Measurements from ENCODE around the gene FTCD. TPM values are rescaled to one million over a fixed set of nuclear protein-coding genes. Genes with fewer than 3 reads are reported as not detected.

Gene FTCD
- total RNA-seq, 1 experiment from 2014 or later, result 6.7 TPM

DNA sequence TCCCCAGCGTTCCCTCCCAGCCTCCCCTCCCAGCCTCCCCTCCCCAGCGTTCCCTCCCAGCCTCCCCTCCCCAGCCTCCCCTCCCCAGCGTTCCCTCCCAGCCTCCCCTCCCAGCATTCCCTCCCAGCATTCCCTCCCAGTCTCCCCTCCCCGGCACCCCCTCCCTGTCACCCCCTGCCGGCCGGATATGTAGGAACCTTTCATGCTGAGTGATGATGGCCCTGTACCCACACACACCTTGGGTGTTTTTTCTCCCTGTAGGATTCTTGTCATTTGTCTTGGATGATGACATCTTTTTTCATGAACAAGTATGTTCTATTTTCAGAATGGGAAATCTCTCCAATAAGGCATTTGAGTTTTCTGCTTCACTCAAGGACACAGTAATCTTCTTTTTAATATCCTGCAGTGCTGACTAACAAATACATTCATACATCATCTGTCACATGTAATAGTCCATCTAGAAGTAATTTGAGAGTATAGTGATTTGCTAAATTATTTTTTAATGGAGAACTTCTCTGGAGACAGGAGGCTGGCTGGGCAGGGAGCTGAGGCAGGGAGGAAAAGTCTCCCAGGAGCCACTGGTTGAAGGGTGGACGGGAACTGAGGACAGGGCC lies 19.5 kb downstream of the FTCD start:
- H3K4ac ChIP-seq (ENCODE audit: low read depth, low read length), result no peak overlapping the region
- H3K9me3 ChIP-seq (ENCODE audit: control insufficient read depth, low read depth, low read length), result no peaks in the 10 kb centered on the region
- no CpG with 5 or more reads among the region's 7 CpGs for WGBS (ENCODE audit: extremely low coverage, insufficient read length, low lambda C conversion rate)
- H3K4me1 Mint-ChIP-seq, result peaks cover 17 to 19% of the 10 kb centered on the region in 2 experiments
- H3K4me2 ChIP-seq (ENCODE audit: insufficient read depth, insufficient read length, low read length), result no peak overlapping the region
- no peak for DNase-seq
- H3K4me3 Mint-ChIP-seq, result no peak overlapping the region
- H2AK5ac ChIP-seq (ENCODE audit: insufficient read length, low read length), result no peak overlapping the region
- no peaks in the 10 kb centered on the region for H3K79me2 ChIP-seq (ENCODE audit: insufficient read depth, low read length)
- no peak overlapping the region for H2BK5ac ChIP-seq (ENCODE audit: insufficient read length, low read length)
- no peak overlapping the region for H3K27ac Mint-ChIP-seq
- H2AFZ ChIP-seq (ENCODE audit: low read length), result no peak overlapping the region
- no peak overlapping the region for H3K56ac ChIP-seq (ENCODE audit: insufficient read length, low read depth, low read length)
- TF ChIP-seq, protein P1, sequence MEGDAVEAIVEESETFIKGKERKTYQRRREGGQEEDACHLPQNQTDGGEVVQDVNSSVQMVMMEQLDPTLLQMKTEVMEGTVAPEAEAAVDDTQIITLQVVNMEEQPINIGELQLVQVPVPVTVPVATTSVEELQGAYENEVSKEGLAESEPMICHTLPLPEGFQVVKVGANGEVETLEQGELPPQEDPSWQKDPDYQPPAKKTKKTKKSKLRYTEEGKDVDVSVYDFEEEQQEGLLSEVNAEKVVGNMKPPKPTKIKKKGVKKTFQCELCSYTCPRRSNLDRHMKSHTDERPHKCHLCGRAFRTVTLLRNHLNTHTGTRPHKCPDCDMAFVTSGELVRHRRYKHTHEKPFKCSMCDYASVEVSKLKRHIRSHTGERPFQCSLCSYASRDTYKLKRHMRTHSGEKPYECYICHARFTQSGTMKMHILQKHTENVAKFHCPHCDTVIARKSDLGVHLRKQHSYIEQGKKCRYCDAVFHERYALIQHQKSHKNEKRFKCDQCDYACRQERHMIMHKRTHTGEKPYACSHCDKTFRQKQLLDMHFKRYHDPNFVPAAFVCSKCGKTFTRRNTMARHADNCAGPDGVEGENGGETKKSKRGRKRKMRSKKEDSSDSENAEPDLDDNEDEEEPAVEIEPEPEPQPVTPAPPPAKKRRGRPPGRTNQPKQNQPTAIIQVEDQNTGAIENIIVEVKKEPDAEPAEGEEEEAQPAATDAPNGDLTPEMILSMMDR (conservative IDR thresholded peaks at IDR 0.05), result no peak
- H3K4me1 ChIP-seq (ENCODE audit: insufficient read depth, low read length), result no peaks in the 10 kb centered on the region
- no peak overlapping the region for H3K14ac ChIP-seq (ENCODE audit: insufficient read depth, low read length)
- H3K79me1 ChIP-seq (ENCODE audit: insufficient read depth, low read depth, low read length, poor library complexity, severe bottlenecking), result no peaks in the 10 kb centered on the region
- no peak overlapping the region for H2BK12ac ChIP-seq (ENCODE audit: insufficient read length, low read depth, low read length)
- H2BK120ac ChIP-seq (ENCODE audit: low read depth, low read length, poor library complexity, severe bottlenecking), result no peak overlapping the region
- no peak overlapping the region for H3K27ac ChIP-seq (ENCODE audit: insufficient read length, low read depth, low read length)
- no peaks in the 10 kb centered on the region for H3K23me2 ChIP-seq (ENCODE audit: insufficient read length, low read depth, low read length, poor library complexity, severe bottlenecking)
- H2BK20ac ChIP-seq (ENCODE audit: low read depth, low read length, poor library complexity, severe bottlenecking), result no peak overlapping the region
- H3K27me3 Mint-ChIP-seq (ENCODE audit: low read depth), result peaks cover 20% of the 10 kb centered on the region
- no peak overlapping the region for H4K8ac ChIP-seq (replicated peaks; ENCODE audit: insufficient read length, low read depth, low read length)
- no peak overlapping the region for H4K5ac ChIP-seq (ENCODE audit: insufficient read length, low read depth, low read length)
- H3K23ac ChIP-seq (ENCODE audit: insufficient read length, low read depth, low read length), result no peak overlapping the region
- no peak overlapping the region for H3K18ac ChIP-seq (ENCODE audit: insufficient read length, low read depth, low read length)
- H3K36me3 Mint-ChIP-seq (ENCODE audit: insufficient read depth in 1 of 3, low read depth in 3 of 3), result no peaks in the 10 kb centered on the region; a peak in 1 of 7 replicates
- H3K9me3 Mint-ChIP-seq, result no peaks in the 10 kb centered on the region
- no peaks in the 10 kb centered on the region for H4K20me1 ChIP-seq (ENCODE audit: control insufficient read depth, insufficient read depth, insufficient read length)
- no peaks in the 10 kb centered on the region; the same call in 1 of the 2 replicates for H3K27me3 ChIP-seq (ENCODE audit: insufficient read depth, low read length)
- no peak overlapping the region for H2BK15ac ChIP-seq (ENCODE audit: low read depth, low read length)
- no peak overlapping the region for H3K9ac ChIP-seq (ENCODE audit: extremely low read depth, insufficient read length, low read length)
- H4K91ac ChIP-seq (ENCODE audit: insufficient read length, low read depth, low read length), result no peak overlapping the region
- H3T11ph ChIP-seq (ENCODE audit: low read length), result no peak overlapping the region
